Measurements from ENCODE around the gene FBXW10. TPM values are rescaled to one million over a fixed set of nuclear protein-coding genes. Genes with fewer than 3 reads are reported as not detected.
"Not testable (repeated sequence)": the region's sequence is repeated elsewhere in the genome, so short reads cannot be mapped to it uniquely, and the experiment has no call there.

Gene FBXW10
- total RNA-seq, 1 experiment from 2014 or later = not detected

- no TSS peak for BruUV-seq (replicated peaks)
Observed at GRCh38 chr17:18772471-18772870, 28.6 kb downstream of the FBXW10 start.

DNA sequence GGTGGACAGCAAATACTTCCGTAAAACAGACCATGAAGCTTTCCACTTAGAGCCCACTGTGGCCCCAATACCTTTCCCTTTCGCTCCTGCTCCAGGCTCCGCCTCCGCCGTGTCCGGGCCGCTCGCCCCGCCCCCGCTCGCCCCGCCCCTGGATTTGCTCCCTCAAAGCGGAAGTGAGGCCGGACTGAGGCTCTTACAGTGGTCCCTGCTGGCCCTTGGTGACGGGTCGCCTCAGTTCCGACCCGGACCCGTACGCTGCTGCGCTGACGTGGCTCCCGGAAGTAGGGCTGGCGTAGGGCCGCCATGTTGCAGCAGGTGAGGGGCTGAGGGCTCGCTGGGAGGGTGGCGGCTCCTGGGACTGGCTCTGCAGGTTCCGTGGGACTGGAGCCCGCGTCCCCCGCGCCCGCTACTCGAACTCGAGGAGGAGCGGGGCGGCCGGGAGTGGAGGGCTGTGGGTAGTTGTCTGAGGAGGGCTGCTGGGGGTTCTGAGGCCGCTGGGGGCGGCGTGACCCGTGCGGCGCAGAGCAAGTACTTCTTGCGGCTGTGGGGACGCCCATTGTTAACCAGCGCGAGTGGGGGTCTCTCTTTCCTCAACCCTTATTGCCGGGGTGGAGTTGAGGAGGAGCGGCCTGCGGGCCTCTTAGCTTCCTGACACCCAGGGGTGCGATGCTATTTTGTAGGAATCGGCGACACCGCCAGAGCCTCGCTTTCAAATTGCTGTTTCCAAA, 37.3 kb downstream of the FBXW10 start, which contains the start of gene TVP23B:
TVP23B (plus strand) TSS at position 193 of the 728 bp plus-strand sequence; CDS start at position 304, 111 bp downstream.
- H3K4me1 ChIP-seq (ENCODE audit: insufficient read depth, low read length, poor library complexity, severe bottlenecking); H3K9me3 ChIP-seq (ENCODE audit: low read depth, low read length, poor library complexity, severe bottlenecking); H3K27me3 ChIP-seq (replicated peaks; ENCODE audit: insufficient read depth, low read depth, low read length, poor library complexity); intact Hi-C loops (cut with micrococcal nuclease; ENCODE audit: unreplicated experiment); CTCF ChIA-PET; POLR2A ChIA-PET (ENCODE audit: low non-redundant PET); H3K36me3 ChIP-seq (ENCODE audit: insufficient read depth, low read length, poor library complexity, severe bottlenecking): not testable (repeated sequence)
- H3K27ac ChIP-seq (ENCODE audit: low read depth, low read length, poor library complexity, severe bottlenecking) = peak within 1 kb of the TSS; percentile 84
- DNase-seq (ENCODE audit: low spot score) = peak; percentile 97
- TSS peak; percentile 60 for BruUV-seq (replicated peaks)
- peak within 1 kb of the TSS; percentile 58 for H3K4me3 ChIP-seq (ENCODE audit: low read depth, low read length, poor library complexity, severe bottlenecking)

More at GRCh38 chr17:18772471-18772870, 28.6 kb downstream of the FBXW10 start:
- no peaks in the 10 kb centered on the region for H3K27me3 ChIP-seq (replicated peaks; ENCODE audit: insufficient read depth, low read depth, low read length, poor library complexity)
- intact Hi-C loops (cut with micrococcal nuclease; ENCODE audit: unreplicated experiment) = no loop called here
- H3K4me3 ChIP-seq (ENCODE audit: low read depth, low read length, poor library complexity, severe bottlenecking) = no peak overlapping the region
- TF ChIP-seq, protein P1, sequence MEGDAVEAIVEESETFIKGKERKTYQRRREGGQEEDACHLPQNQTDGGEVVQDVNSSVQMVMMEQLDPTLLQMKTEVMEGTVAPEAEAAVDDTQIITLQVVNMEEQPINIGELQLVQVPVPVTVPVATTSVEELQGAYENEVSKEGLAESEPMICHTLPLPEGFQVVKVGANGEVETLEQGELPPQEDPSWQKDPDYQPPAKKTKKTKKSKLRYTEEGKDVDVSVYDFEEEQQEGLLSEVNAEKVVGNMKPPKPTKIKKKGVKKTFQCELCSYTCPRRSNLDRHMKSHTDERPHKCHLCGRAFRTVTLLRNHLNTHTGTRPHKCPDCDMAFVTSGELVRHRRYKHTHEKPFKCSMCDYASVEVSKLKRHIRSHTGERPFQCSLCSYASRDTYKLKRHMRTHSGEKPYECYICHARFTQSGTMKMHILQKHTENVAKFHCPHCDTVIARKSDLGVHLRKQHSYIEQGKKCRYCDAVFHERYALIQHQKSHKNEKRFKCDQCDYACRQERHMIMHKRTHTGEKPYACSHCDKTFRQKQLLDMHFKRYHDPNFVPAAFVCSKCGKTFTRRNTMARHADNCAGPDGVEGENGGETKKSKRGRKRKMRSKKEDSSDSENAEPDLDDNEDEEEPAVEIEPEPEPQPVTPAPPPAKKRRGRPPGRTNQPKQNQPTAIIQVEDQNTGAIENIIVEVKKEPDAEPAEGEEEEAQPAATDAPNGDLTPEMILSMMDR (conservative IDR thresholded peaks at IDR 0.05; ENCODE audit: low read depth, low read length) = no peak
- no peak for TF ChIP-seq EZH2 (IDR thresholded peaks at IDR 0.05; ENCODE audit: borderline replicate concordance, low read depth, low read length, poor library complexity, severe bottlenecking)
- H3K36me3 ChIP-seq (ENCODE audit: insufficient read depth, low read length, poor library complexity, severe bottlenecking) = no peaks in the 10 kb centered on the region
- H3K9me3 ChIP-seq (ENCODE audit: low read depth, low read length, poor library complexity, severe bottlenecking) = no peaks in the 10 kb centered on the region
- no peaks in the 10 kb centered on the region for H3K4me1 ChIP-seq (ENCODE audit: insufficient read depth, low read length, poor library complexity, severe bottlenecking)
- DNase-seq (ENCODE audit: low spot score) = no peak
- ChIA-PET POLR2A (ENCODE audit: low non-redundant PET) (no interaction called here), CTCF (no interaction called here)
- H3K27ac ChIP-seq (ENCODE audit: low read depth, low read length, poor library complexity, severe bottlenecking) = no peak overlapping the region

GRCh38 chr17:18781805-18782204, 38.0 kb downstream of the FBXW10 start:
- H3K9me3 ChIP-seq (ENCODE audit: low read depth, low read length, poor library complexity, severe bottlenecking); POLR2A ChIA-PET (ENCODE audit: low non-redundant PET); H3K27me3 ChIP-seq (replicated peaks; ENCODE audit: insufficient read depth, low read depth, low read length, poor library complexity); H3K36me3 ChIP-seq (ENCODE audit: insufficient read depth, low read length, poor library complexity, severe bottlenecking); H3K27ac ChIP-seq (ENCODE audit: low read depth, low read length, poor library complexity, severe bottlenecking); BruUV-seq (replicated peaks); DNase-seq (ENCODE audit: low spot score); CTCF ChIA-PET; intact Hi-C loops (cut with micrococcal nuclease; ENCODE audit: unreplicated experiment); H3K4me1 ChIP-seq (ENCODE audit: insufficient read depth, low read length, poor library complexity, severe bottlenecking): not testable (repeated sequence)
- H3K4me3 ChIP-seq (ENCODE audit: low read depth, low read length, poor library complexity, severe bottlenecking) = peak overlapping the region; percentile 58

DNA sequence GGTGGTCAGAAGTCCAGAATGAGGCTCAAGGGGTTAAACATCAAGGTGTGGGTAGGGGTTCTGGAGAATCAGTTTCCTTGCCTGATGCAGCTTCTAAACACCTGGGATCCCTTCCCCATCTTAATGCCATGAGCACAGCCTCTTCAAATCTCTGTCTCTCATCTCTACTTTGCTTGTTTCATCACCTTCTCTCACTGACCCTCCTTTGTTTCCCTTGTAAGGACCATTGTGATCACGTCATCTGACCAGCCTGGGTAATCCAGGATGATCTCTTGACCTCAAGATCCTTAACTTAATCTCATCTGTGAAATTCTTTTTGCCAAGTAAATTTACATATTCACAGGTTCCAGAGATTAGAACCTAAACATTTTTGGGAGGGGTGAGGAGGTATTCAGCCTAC, 42.1 kb downstream of the FBXW10 start:
- BruUV-seq (replicated peaks); H3K36me3 ChIP-seq (ENCODE audit: insufficient read depth, low read length, poor library complexity, severe bottlenecking); H3K4me1 ChIP-seq (ENCODE audit: insufficient read depth, low read length, poor library complexity, severe bottlenecking); H3K27ac ChIP-seq (ENCODE audit: low read depth, low read length, poor library complexity, severe bottlenecking); H3K4me3 ChIP-seq (ENCODE audit: low read depth, low read length, poor library complexity, severe bottlenecking); intact Hi-C loops (cut with micrococcal nuclease; ENCODE audit: unreplicated experiment); POLR2A ChIA-PET (ENCODE audit: low non-redundant PET); CTCF ChIA-PET; DNase-seq (ENCODE audit: low spot score); H3K27me3 ChIP-seq (replicated peaks; ENCODE audit: insufficient read depth, low read depth, low read length, poor library complexity); H3K9me3 ChIP-seq (ENCODE audit: low read depth, low read length, poor library complexity, severe bottlenecking): not testable (repeated sequence)

DNA sequence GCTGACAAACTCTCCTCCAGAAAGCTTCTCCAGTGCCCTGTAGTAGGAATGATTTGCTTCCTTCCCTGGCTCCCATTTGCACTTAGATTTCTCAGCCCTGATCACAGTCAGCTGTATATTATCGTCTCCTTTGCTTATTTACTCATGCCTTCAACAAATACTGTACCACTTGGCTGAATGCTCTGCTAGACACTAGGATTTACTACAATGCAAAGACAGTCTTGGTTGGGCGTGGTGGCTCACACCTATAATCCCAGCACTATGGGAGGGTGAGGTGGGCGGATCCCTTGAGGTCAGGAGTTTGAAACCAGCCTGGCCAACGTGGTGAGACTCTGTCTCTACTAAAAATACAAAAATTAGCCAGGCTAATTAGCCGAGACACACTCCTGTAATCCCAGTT, 43.0 kb downstream of the FBXW10 start:
- POLR2A ChIA-PET (ENCODE audit: low non-redundant PET); H3K27me3 ChIP-seq (replicated peaks; ENCODE audit: insufficient read depth, low read depth, low read length, poor library complexity); H3K4me1 ChIP-seq (ENCODE audit: insufficient read depth, low read length, poor library complexity, severe bottlenecking); H3K4me3 ChIP-seq (ENCODE audit: low read depth, low read length, poor library complexity, severe bottlenecking); CTCF ChIA-PET; intact Hi-C loops (cut with micrococcal nuclease; ENCODE audit: unreplicated experiment); H3K27ac ChIP-seq (ENCODE audit: low read depth, low read length, poor library complexity, severe bottlenecking); H3K36me3 ChIP-seq (ENCODE audit: insufficient read depth, low read length, poor library complexity, severe bottlenecking); BruUV-seq (replicated peaks); DNase-seq (ENCODE audit: low spot score); H3K9me3 ChIP-seq (ENCODE audit: low read depth, low read length, poor library complexity, severe bottlenecking): not testable (repeated sequence)

- intact Hi-C loops (cut with micrococcal nuclease; ENCODE audit: unreplicated experiment); H3K36me3 ChIP-seq (ENCODE audit: insufficient read depth, low read length, poor library complexity, severe bottlenecking); DNase-seq (ENCODE audit: low spot score); H3K4me1 ChIP-seq (ENCODE audit: insufficient read depth, low read length, poor library complexity, severe bottlenecking); H3K4me3 ChIP-seq (ENCODE audit: low read depth, low read length, poor library complexity, severe bottlenecking); POLR2A ChIA-PET (ENCODE audit: low non-redundant PET); CTCF ChIA-PET; H3K27me3 ChIP-seq (replicated peaks; ENCODE audit: insufficient read depth, low read depth, low read length, poor library complexity); H3K27ac ChIP-seq (ENCODE audit: low read depth, low read length, poor library complexity, severe bottlenecking); H3K9me3 ChIP-seq (ENCODE audit: low read depth, low read length, poor library complexity, severe bottlenecking): not testable (repeated sequence)
- BruUV-seq (replicated peaks) = TSS peak; percentile 6
Observed at GRCh38 chr17:18791402-18791801, 47.5 kb downstream of the FBXW10 start.

- H3K9me3 ChIP-seq (ENCODE audit: low read depth, low read length, poor library complexity, severe bottlenecking); intact Hi-C loops (cut with micrococcal nuclease; ENCODE audit: unreplicated experiment); POLR2A ChIA-PET (ENCODE audit: low non-redundant PET); H3K36me3 ChIP-seq (ENCODE audit: insufficient read depth, low read length, poor library complexity, severe bottlenecking); H3K27me3 ChIP-seq (replicated peaks; ENCODE audit: insufficient read depth, low read depth, low read length, poor library complexity); H3K4me3 ChIP-seq (ENCODE audit: low read depth, low read length, poor library complexity, severe bottlenecking); CTCF ChIA-PET; H3K27ac ChIP-seq (ENCODE audit: low read depth, low read length, poor library complexity, severe bottlenecking); H3K4me1 ChIP-seq (ENCODE audit: insufficient read depth, low read length, poor library complexity, severe bottlenecking); BruUV-seq (replicated peaks): not testable (repeated sequence)
- DNase-seq (ENCODE audit: low spot score) = peak; percentile 0
Observed at GRCh38 chr17:18794841-18795240, 51.0 kb downstream of the FBXW10 start.

All from A673 (cell line).